VCaP (cell line): ENCODE data around the gene FAM9C.
A peak's percentile ranks its signal among the peaks of the same experiment; 100 is the strongest.

Experiments used
- H3K27ac ChIP-seq: fragments of 450-650 bp; 2 replicates; pipeline ENCODE4 v1.5.1; 2017
- TF ChIP-seq, protein P1 (sequence below): fragments of 450-650 bp; conservative IDR thresholded peaks from 2 replicates; pipeline ENCODE4 v1.5.1; 2017; ENCODE audit warnings: mild to moderate bottlenecking, moderate library complexity

The FAM9C gene

DNA sequence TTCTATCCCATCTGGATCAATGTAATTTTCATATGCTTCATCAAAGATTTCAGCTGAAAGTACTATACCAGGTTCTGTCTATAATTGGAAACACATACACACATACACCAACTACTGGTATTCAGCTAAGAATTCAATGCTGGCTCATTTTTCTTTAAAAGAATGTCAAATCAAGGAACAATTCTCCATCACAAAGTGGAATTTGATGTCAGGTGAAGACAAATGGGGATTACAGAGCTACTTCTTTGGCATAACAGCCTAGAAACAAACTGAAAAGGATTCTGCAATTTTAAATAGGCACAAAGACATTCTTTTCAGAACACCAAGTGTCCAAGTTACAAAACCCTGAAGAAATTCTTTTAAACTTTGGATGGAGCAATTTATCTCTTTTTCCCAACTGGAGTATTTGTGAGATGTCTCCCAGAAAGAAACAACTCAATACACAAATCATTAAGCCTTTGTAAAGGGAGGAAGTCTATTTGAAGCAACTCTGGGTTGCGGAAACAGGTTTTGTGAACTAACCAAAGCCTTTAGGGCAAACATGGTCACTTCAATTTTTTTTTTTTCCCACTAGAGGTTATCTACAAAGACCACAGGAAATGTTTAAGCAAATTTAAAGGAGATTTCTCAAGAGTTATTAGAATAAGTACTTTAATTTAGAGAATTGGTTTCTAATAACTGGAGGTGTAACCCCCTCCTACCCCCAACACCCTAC is 1.9 kb upstream of the FAM9C start:
- H3K27ac ChIP-seq = no peak overlapping the region
- TF ChIP-seq, protein P1, sequence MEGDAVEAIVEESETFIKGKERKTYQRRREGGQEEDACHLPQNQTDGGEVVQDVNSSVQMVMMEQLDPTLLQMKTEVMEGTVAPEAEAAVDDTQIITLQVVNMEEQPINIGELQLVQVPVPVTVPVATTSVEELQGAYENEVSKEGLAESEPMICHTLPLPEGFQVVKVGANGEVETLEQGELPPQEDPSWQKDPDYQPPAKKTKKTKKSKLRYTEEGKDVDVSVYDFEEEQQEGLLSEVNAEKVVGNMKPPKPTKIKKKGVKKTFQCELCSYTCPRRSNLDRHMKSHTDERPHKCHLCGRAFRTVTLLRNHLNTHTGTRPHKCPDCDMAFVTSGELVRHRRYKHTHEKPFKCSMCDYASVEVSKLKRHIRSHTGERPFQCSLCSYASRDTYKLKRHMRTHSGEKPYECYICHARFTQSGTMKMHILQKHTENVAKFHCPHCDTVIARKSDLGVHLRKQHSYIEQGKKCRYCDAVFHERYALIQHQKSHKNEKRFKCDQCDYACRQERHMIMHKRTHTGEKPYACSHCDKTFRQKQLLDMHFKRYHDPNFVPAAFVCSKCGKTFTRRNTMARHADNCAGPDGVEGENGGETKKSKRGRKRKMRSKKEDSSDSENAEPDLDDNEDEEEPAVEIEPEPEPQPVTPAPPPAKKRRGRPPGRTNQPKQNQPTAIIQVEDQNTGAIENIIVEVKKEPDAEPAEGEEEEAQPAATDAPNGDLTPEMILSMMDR = no peak

DNA sequence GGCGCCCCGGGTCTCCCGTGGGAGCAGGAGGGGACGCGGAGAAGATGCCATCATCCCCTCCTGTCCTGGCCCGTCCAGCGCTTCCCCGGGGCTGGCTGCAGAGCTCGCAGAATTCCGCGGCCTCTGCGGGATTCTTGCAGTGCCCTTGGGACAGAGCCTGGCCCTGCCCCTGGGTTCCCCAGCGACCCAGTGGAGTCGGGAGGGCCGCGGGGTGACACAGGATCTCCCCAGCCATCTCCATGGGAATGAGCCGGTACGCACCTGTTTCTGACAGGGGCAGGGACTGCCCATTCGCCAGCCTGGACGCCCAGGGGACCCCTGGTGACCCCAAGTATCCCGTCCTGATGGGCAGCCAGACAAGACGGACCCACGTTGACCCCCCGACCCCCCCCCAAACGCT is 482 bp downstream of the FAM9C start:
- no peak overlapping the region for H3K27ac ChIP-seq

DNA sequence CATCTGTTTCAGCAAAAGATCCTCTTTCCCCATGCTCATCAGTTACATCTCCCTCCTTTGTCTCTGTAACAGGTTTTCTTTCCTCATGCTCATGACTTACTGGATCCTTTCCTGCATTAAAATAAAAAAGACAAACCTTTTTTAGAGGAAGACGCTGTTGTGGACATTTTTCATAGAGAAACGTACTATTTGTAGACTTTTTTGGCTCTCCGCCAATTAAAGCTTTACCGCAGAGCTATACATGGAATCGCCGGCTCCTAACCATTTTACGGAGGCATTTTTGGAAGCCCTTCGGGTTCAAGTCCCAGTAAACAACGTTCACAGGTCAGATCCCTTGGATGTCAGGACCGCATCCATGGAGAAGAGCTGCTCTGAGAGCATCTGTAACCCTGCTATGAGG is 1.3 kb downstream of the FAM9C start:
- TF ChIP-seq, protein P1 = no peak
- H3K27ac ChIP-seq = no peak overlapping the region

More for the DNA sequence above, 482 bp downstream of the FAM9C start:
- TF ChIP-seq, protein P1 = no peak

DNA sequence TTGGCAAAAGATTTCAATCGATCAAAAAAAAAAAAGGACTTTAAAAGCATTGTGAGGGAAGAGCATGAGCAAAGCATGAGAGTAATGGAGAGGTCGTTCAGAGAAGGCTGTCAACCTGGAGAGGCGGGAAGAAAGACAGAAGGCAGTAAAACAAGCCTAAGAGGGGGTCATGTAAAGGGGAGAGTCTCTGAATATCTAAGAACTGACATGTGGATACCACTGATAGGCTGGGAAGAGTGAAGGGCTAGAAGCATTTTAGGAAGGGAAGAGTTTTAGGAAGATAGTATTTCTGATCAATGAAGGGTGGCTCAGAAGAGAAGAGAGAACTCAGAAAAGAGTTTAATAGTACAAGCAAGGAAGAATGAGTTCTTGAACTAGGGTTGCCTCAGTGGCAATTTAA is 7.5 kb downstream of the FAM9C start:
- H3K27ac ChIP-seq = no peak overlapping the region
- TF ChIP-seq, protein P1 = no peak

DNA sequence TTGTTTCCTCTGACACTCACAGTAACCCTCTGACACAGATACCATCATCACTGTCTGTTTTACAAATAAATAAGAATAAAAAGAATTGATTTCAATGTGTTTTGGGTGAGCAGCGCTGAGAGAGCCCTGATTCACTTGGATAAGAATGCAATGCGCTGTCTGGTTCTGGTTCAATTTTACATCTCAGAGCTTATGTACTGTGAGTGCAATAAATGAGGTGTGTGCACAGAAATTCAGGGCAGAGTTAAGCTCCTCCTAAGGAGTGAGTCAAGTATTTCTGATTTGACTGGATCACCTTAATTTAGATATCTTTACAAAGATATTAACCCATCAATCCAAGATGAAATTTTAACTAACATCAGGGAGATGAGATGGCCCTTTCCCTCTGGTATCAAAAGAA is 11.2 kb downstream of the FAM9C start:
- no peak overlapping the region for H3K27ac ChIP-seq
- TF ChIP-seq, protein P1 = no peak

DNA sequence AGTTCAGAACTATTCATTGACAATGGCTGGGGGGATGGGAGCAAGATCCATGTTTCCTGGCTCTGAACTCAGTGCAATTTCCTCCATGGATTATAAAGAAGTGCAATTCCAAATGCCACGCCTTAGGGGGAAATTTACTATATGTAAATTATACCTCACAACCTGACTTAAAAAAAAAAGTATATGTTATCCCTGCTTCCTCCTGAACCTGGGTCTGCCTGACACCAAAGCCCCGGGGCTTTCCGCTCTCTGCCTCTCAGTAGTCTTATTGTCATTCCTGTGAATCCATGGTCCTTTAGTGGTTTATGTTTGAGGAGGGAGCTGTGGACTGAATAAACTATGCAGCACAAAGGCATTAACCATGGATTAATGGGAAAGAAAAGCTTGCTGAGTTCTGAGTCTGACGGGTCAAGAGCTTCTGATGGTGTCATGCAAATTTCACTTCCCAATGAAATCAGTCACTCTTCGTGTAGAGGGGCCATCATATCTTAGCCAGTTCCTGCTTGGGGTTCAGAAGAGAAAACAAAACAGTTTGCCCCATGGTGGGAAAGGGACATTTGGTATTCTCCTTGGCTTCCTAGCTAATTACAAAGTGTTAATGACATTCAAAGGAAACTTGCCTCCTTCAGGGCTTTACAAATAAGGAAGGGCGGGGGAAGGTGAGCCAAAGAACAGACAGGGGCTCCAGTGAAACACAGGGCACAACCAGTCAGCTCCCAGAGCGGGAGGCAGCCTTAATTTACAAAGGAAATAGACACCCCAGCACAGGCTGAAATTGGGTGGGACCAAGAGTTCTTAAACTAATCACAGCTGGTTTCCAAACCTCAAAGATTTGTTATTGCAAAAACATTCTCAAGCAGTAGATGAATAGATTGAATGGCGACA is 14.3 kb downstream of the FAM9C start:
- TF ChIP-seq, protein P1 = no peak

DNA sequence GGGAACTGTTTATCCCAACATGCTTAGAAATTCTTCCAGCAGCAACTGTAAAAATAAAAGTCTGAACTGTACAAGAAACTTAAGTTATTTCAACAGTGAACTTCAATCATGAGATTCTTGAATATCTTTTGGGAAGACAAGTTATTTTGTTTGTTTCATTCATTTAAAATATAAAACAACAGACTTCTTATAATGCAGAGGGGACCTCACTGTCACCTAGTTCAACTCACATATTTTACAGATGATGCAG is 14.9 kb downstream of the FAM9C start:
- TF ChIP-seq, protein P1 = no peak
- peak overlapping the region; percentile 68 for H3K27ac ChIP-seq

More for the DNA sequence above, 14.3 kb downstream of the FAM9C start:
- H3K27ac ChIP-seq = peak overlapping the region; percentile 68
